Heart left ventricle (tissue), 16 donors: ENCODE measurements around the gene DRAM2. TPM values are rescaled to one million over a fixed set of nuclear protein-coding genes. Genes with fewer than 3 reads are reported as not detected.

Source experiments
- ATAC-seq, 4 donors: fragments of 200-7000 bp; cut with Tn5 transposase; one replicate each; pipeline ENCODE4 v1.9.1; 2020 to 2022; ENCODE audit warnings: moderate library complexity in 4 of 4, mild to moderate bottlenecking in 3 of 4, moderate number of reproducible peaks in 1 of 4
- DNase-seq, 5 donors: peaks; one replicate each; pipeline ENCODE4 v3.0.0-alpha.2; 2020
- H3K27ac ChIP-seq, 12 donors: fragments of 200-600 bp; sonication (generic) in 4 of 12; one replicate each; pipeline versions ENCODE4 v1.5.0 to v1.8.0; 2016 to 2022; ENCODE audit warnings: mild to moderate bottlenecking in 2 of 12
- H3K27me3 ChIP-seq, 9 donors: fragments of 200-600 bp; sonication (generic) in 2 of 9; one replicate each; pipeline versions ENCODE4 v1.5.1 to v1.8.0; 2016 to 2022; ENCODE audit warnings: mild to moderate bottlenecking in 3 of 9
- H3K36me3 ChIP-seq, 9 donors: fragments of 200-600 bp; sonication (generic) in 2 of 9; one replicate each; pipeline versions ENCODE4 v1.5.0 to v1.8.0; 2018 to 2022; ENCODE audit warnings: mild to moderate bottlenecking in 2 of 9
- H3K4me1 ChIP-seq, 12 donors: fragments of 200-600 bp; sonication (generic) in 4 of 12; one replicate each; pipeline versions ENCODE4 v1.5.0 to v1.8.0; 2016 to 2022; ENCODE audit warnings: mild to moderate bottlenecking in 3 of 12
- H3K4me3 ChIP-seq, 12 donors: fragments of 200-600 bp; sonication (generic) in 4 of 12; one replicate each; pipeline versions ENCODE4 v1.5.0 to v1.8.0; 2017 to 2022; ENCODE audit warnings: mild to moderate bottlenecking in 9 of 12, moderate library complexity in 4 of 12
- H3K9me3 ChIP-seq, 12 donors: fragments of 200-600 bp; sonication (generic) in 4 of 12; one replicate each; pipeline versions ENCODE4 v1.5.0 to v1.8.0; 2016 to 2022; ENCODE audit warnings: mild to moderate bottlenecking in 1 of 12
- CTCF ChIP-seq, 12 donors: fragments of 200-600 bp; sonication (generic) in 4 of 12; IDR thresholded peaks; one replicate each; pipeline versions ENCODE4 v1.5.0 to v1.8.0; 2018 to 2022; ENCODE audit warnings: antibody characterized with exemption in 12 of 12, mild to moderate bottlenecking in 5 of 12
- POLR2A ChIP-seq, 2 donors: fragments of 450-650 bp; IDR thresholded peaks; one replicate each; pipeline ENCODE4 v1.6.1; 2017; ENCODE audit warnings: antibody characterized with exemption in 2 of 2, mild to moderate bottlenecking in 2 of 2, moderate library complexity in 2 of 2
- WGBS, 4 donors: extraction: QIAGEN DNeasy Blood & Tissue Kit in 2 of 4; methylation state at CpG; one replicate each; pipeline versions ENCODE4 v1.1.5 to v1.1.7; 2013 to 2018; 5-methylcytosine and 5-hydroxymethylcytosine counted together
- intact Hi-C, 10 donors: fragments of 100-400 bp; cut with DNase I; formaldehyde crosslinking; loops; one replicate each; pipeline versions ENCODE4 v1.11.1 to v1.14.2; 2022
- polyA plus RNA-seq, 2 donors: library from polyadenylated mRNA; stranded (reverse); fragments of 200-250 nt; gene quantifications; one replicate each; pipeline ENCODE4 v1.2.3, GENCODE V29; 2013
- total RNA-seq, 9 donors: library from RNA; depleted of rRNA in 2 of 9; stranded (reverse); fragments of >200 nt in 2 of 9; fragmentation: NEBNext Ultra II Directional in 3 of 9; extraction: Animal tissue kit (Norgen Biotek cat#: 25700) in 3 of 9; gene quantifications; one replicate each; pipeline versions ENCODE4 v1.1.0 to v1.2.4, GENCODE V29; 2016 to 2023
- donor health status: ischemic (EF 13 %, LVEDD 7.1; RV severe dilation, severe dysfunction).
- donor health status: healthy with polysubstance abuse.
- donor health status: DM: no; HTN: yes; CAD: no.
- donor health status: DM: no; HTN: no; CAD: no.
- donor health status: ischemic (EF 25% LVEDD 6.9; RV normal size, moderate dysfunction).
- donor health status: ischemic (EF 25% LVEDD 5.7; RV mildly dilated, moderate dysfunction).
- donor health status: healthy.
- donor health status: DM: yes; HTN: yes; CAD: no.
- donor health status: ischemic (EF 35%, LVEDD 5.7; RV mildly dilated, moderate dysfunction).
- donor health status: nonischemic (EF 11% LVEDD 7.7; RV severe dilation, severe dysfunction).
- donor health status: DM: yes; HTN: yes; CAD: no.
- donor health status: PGD.
- donor health status: ischemic (EF 29% LVEDD 5.4; RV normal size, mild dysfunction).
- donor health status: nonischemic (EF 23%, LVEDD 6.1; RV moderate dilation, normal function).

Gene DRAM2
- total and polyA plus RNA-seq, 11 donors = 27.1 to 49.8 (median 36.6) TPM

GRCh38 chr1:111151838-111152237 is 11.9 kb upstream of the DRAM2 start:
- TF ChIP-seq POLR2A (IDR thresholded peaks at IDR 0.05) = no peak
- no peak for TF ChIP-seq CTCF (IDR thresholded peaks at IDR 0.05)
- intact Hi-C loops = no loop called here
- ATAC-seq = no peak
- 68 to 75% (median 74%) methylated on average over 3 of the region's 3 CpGs for WGBS, 4 donors
- no peaks in the 10 kb centered on the region for H3K9me3 ChIP-seq
- peaks cover 0 to 92% (median 77%) of the 10 kb centered on the region in 9 donors for H3K36me3 ChIP-seq
- H3K4me3 ChIP-seq = no peak overlapping the region
- peaks cover 0 to 60% (median 4%) of the 10 kb centered on the region in 12 donors for H3K4me1 ChIP-seq
- no peak overlapping the region for H3K27ac ChIP-seq
- DNase-seq = no peak
- H3K27me3 ChIP-seq = no peaks in the 10 kb centered on the region

- TF ChIP-seq CTCF (IDR thresholded peaks at IDR 0.05) (no peak), POLR2A (IDR thresholded peaks at IDR 0.05) (no peak)
- H3K36me3 ChIP-seq = peaks cover 0 to 64% (median 54%) of the 10 kb centered on the region in 9 donors
- DNase-seq (no peak), ATAC-seq (no peak)
- no peak overlapping the region for H3K4me3 ChIP-seq
- H3K27me3 ChIP-seq = no peaks in the 10 kb centered on the region
- peaks cover 0 to 69% (median 4%) of the 10 kb centered on the region in 12 donors for H3K4me1 ChIP-seq
- H3K9me3 ChIP-seq = no peaks in the 10 kb centered on the region
- 48 to 68% (median 66%) methylated on average over 2 of the region's 2 CpGs for WGBS, 4 donors
- intact Hi-C loops = no loop called here
- peak overlapping the region in 1 of 12 donors; percentile 15 for H3K27ac ChIP-seq
Measured at GRCh38 chr1:111148376-111148881, 8.5 kb upstream of the DRAM2 start.

GRCh38 chr1:111147948-111148347 is 8.1 kb upstream of the DRAM2 start:
- WGBS, 4 donors = 30 to 40% (median 30%) methylated on average over 3 of the region's 3 CpGs
- H3K36me3 ChIP-seq = peaks cover 0 to 59% (median 50%) of the 10 kb centered on the region in 9 donors
- peaks cover 0 to 73% (median 6%) of the 10 kb centered on the region in 12 donors for H3K4me1 ChIP-seq
- TF ChIP-seq POLR2A (IDR thresholded peaks at IDR 0.05) (no peak), CTCF (IDR thresholded peaks at IDR 0.05) (no peak)
- H3K4me3 ChIP-seq = no peak overlapping the region
- no peaks in the 10 kb centered on the region for H3K9me3 ChIP-seq
- H3K27ac ChIP-seq = no peak overlapping the region
- H3K27me3 ChIP-seq = no peaks in the 10 kb centered on the region
- no peak for DNase-seq
- intact Hi-C loops = no loop called here
- ATAC-seq = no peak

GRCh38 chr1:111145963-111146768 is 6.3 kb upstream of the DRAM2 start:
- DNase-seq = no peak
- Histone ChIP-seq H3K4me3 (no peak overlapping the region), H3K4me1 (peaks cover 0 to 79% (median 19%) of the 10 kb centered on the region in 12 donors), H3K27me3 (no peaks in the 10 kb centered on the region), H3K27ac (no peak overlapping the region), H3K9me3 (no peaks in the 10 kb centered on the region), H3K36me3 (peaks cover 0 to 42% (median 37%) of the 10 kb centered on the region in 9 donors)
- TF ChIP-seq CTCF (IDR thresholded peaks at IDR 0.05) (no peak), POLR2A (IDR thresholded peaks at IDR 0.05) (no peak)
- ATAC-seq = no peak
- intact Hi-C loops = no loop called here
